ENCODE data around the gene NPR2.

NPR2 gene

GRCh38 chr9:35818341-35818740 is 26.9 kb downstream of the NPR2 start:
- in situ Hi-C loops (cut with HindIII; ENCODE audit: low pct_ligation_motif_present, low pct_unique_long_range_greater_than_20kb, low sequenced_read_pairs) = no loop called here
- no peak for DNase-seq

GRCh38 chr9:35820076-35820475 is 28.7 kb downstream of the NPR2 start:
- in situ Hi-C loops (cut with HindIII; ENCODE audit: low pct_ligation_motif_present, low pct_unique_long_range_greater_than_20kb, low sequenced_read_pairs) = no loop called here
- no peak for DNase-seq

GRCh38 chr9:35822926-35823325 is 31.5 kb downstream of the NPR2 start:
- in situ Hi-C loops (cut with HindIII; ENCODE audit: low pct_ligation_motif_present, low pct_unique_long_range_greater_than_20kb, low sequenced_read_pairs) = no loop called here
- no peak for DNase-seq

GRCh38 chr9:35826071-35826701 is 34.8 kb downstream of the NPR2 start:
- DNase-seq = peak; percentile 60
- in situ Hi-C loops (cut with HindIII; ENCODE audit: low pct_ligation_motif_present, low pct_unique_long_range_greater_than_20kb, low sequenced_read_pairs) = no loop called here

DNA sequence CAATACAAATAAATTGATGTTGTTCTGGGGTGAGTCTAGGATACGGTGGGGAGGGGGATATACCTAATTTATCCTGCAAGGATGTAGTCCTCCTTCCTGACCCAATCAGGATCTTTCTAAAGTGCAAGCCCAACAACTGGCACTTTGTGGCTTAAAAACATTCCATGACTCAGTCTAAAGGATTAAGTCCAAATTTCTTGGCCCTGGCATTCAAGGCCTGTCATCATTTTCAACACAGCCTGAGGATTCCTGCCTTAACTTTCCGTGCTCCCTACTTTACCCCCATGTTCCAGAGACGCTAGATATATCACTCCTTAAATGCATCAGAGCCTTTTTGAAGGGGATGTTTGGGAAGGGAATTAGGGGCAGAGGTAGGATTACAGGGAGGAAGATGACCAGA is 36.1 kb downstream of the NPR2 start:
- DNase-seq = no peak
- in situ Hi-C loops (cut with HindIII; ENCODE audit: low pct_ligation_motif_present, low pct_unique_long_range_greater_than_20kb, low sequenced_read_pairs) = no loop called here

- in situ Hi-C loops (cut with HindIII; ENCODE audit: low pct_ligation_motif_present, low pct_unique_long_range_greater_than_20kb, low sequenced_read_pairs) = no loop called here
- DNase-seq = no peak
These were observed 37.3 kb downstream of the NPR2 start, which contains the start of gene FAM221B for GRCh38 chr9:35828716-35829083. TSS of gene FAM221B (minus strand) at chr9:35828732. CDS start at chr9:35826161, 2,571 bp downstream.

GRCh38 chr9:35829084-35829763 is 37.8 kb downstream of the NPR2 start, which contains the start of gene TMEM8B:
TSS of gene TMEM8B (plus strand) at chr9:35829228. CDS start at chr9:35829448, 220 bp downstream.
- in situ Hi-C loops (cut with HindIII; ENCODE audit: low pct_ligation_motif_present, low pct_unique_long_range_greater_than_20kb, low sequenced_read_pairs) = no loop called here
- peak; percentile 88 for DNase-seq

GRCh38 chr9:35829764-35830096 is 38.3 kb downstream of the NPR2 start:
- in situ Hi-C loops (cut with HindIII; ENCODE audit: low pct_ligation_motif_present, low pct_unique_long_range_greater_than_20kb, low sequenced_read_pairs) = no loop called here

GRCh38 chr9:35831040-35831439 is 39.6 kb downstream of the NPR2 start:
- DNase-seq = no peak
- in situ Hi-C loops (cut with HindIII; ENCODE audit: low pct_ligation_motif_present, low pct_unique_long_range_greater_than_20kb, low sequenced_read_pairs) = no loop called here

More at GRCh38 chr9:35829764-35830096, 38.3 kb downstream of the NPR2 start:
- no peak for DNase-seq

- in situ Hi-C loops (cut with HindIII; ENCODE audit: low pct_ligation_motif_present, low pct_unique_long_range_greater_than_20kb, low sequenced_read_pairs) = no loop called here
- no peak for DNase-seq
These were observed 41.4 kb downstream of the NPR2 start for GRCh38 chr9:35832814-35833213.

DNA sequence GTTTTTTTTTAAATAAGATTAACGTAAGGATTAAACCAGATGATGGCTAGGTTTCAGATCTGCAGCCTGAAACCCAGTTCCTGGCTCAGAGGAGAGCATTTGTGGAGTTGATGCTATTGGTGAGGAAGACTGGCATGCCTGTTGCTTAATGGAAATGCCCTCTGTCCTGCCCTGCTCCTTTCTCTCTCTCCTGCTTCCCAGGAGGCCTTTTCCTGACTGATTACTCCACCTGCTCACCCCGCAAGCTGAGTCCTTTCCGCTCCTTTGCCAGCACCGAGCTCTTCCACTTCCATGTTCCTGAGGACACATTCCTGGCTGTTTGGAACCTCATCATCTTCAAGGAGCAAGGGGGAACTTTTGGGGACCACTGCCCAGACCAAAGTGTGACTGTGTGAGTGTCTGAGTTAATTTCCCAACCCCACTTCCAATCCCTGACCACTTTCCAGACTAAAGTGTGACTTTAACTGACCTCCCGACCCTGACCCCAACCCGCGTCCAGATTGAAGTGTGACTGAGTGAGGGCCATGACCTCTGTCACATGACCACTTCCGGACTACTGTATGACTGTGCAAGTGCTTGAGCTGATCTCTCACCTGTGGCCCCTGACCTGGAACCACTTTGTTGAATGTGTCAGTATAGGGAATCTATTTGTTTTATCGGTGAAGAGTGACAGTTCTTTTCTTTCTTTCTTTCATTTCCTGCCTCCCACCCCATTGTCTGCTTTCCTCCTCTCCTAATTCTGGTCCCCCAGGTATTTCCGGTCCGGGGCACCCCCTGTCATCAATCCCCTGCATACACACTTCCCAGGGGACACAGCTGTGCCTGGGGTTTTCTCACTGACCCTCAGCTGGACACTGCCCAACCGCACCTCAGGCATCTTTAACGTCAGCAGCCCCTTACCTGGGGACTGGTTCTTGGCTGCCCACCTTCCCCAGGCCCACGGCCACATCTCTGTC is 43.1 kb downstream of the NPR2 start:
- no peak for DNase-seq

GRCh38 chr9:35835216-35835632 is 43.8 kb downstream of the NPR2 start:
- DNase-seq = no peak
- in situ Hi-C loops (cut with HindIII; ENCODE audit: low pct_ligation_motif_present, low pct_unique_long_range_greater_than_20kb, low sequenced_read_pairs) = no loop called here

More for the DNA sequence above, 43.1 kb downstream of the NPR2 start:
- in situ Hi-C loops (cut with HindIII; ENCODE audit: low pct_ligation_motif_present, low pct_unique_long_range_greater_than_20kb, low sequenced_read_pairs) = no loop called here

DNA sequence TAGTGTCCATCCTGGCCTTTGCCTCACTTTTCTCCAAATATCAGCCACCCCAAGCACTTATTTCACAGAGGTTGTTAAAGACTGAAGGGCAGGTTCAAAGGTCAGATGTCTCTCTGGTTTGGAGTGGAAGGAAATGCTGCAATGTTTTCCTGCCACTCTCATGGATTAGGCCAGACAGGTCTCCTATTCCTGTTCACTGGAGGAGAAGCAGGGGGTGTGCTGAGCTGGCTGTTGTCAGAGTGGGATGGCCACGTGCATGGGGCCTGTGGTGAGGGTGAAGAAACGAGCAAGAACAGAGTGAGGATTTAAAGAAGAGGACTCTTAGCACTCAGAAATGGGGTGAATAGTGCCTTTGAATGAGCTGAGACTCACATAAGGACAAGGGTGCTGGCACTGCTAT is 44.4 kb downstream of the NPR2 start:
- DNase-seq = no peak
- in situ Hi-C loops (cut with HindIII; ENCODE audit: low pct_ligation_motif_present, low pct_unique_long_range_greater_than_20kb, low sequenced_read_pairs) = no loop called here

GRCh38 chr9:35836595-35836994 is 45.2 kb downstream of the NPR2 start:
- no peak for DNase-seq
- in situ Hi-C loops (cut with HindIII; ENCODE audit: low pct_ligation_motif_present, low pct_unique_long_range_greater_than_20kb, low sequenced_read_pairs) = no loop called here

- no peak for DNase-seq
- in situ Hi-C loops (cut with HindIII; ENCODE audit: low pct_ligation_motif_present, low pct_unique_long_range_greater_than_20kb, low sequenced_read_pairs) = no loop called here
These were observed 48.5 kb downstream of the NPR2 start for GRCh38 chr9:35839926-35840325.

GRCh38 chr9:35840881-35841644 is 49.7 kb downstream of the NPR2 start:
- in situ Hi-C loops (cut with HindIII; ENCODE audit: low pct_ligation_motif_present, low pct_unique_long_range_greater_than_20kb, low sequenced_read_pairs) = no loop called here
- DNase-seq = no peak

- DNase-seq = no peak
- in situ Hi-C loops (cut with HindIII; ENCODE audit: low pct_ligation_motif_present, low pct_unique_long_range_greater_than_20kb, low sequenced_read_pairs) = no loop called here
These were observed 50.2 kb downstream of the NPR2 start for GRCh38 chr9:35841645-35841900.

- no peak for DNase-seq
- in situ Hi-C loops (cut with HindIII; ENCODE audit: low pct_ligation_motif_present, low pct_unique_long_range_greater_than_20kb, low sequenced_read_pairs) = no loop called here
These were observed 50.8 kb downstream of the NPR2 start for GRCh38 chr9:35842020-35842745.

All from ACHN (cell line).